Trophoblast cell (in vitro differentiated cells and primary cell): ENCODE results near the gene CXCL9.
A peak's percentile ranks its signal among the peaks of the same experiment; 100 is the strongest.

Experiments used
- DNase-seq, 2 donors: peaks; one replicate each; pipeline ENCODE4 v3.0.0-alpha.2; 2016
- H2AFZ ChIP-seq: 2 replicates; pipeline ENCODE4 v1.6.1; 2013; ENCODE audit warnings: low read length, moderate library complexity, mild to moderate bottlenecking; ENCODE audit not compliant: insufficient read depth, poor library complexity
- H2AK5ac ChIP-seq: 2 replicates; pipeline ENCODE4 v1.6.1; 2013; ENCODE audit warnings: mild to moderate bottlenecking, low read length
- H2BK120ac ChIP-seq: 2 replicates; pipeline ENCODE4 v1.6.1; 2013; ENCODE audit warnings: low read length, mild to moderate bottlenecking, moderate library complexity; ENCODE audit not compliant: insufficient read depth, poor library complexity
- H2BK12ac ChIP-seq: 2 replicates; pipeline ENCODE4 v1.6.1; 2013; ENCODE audit warnings: mild to moderate bottlenecking, low read length, moderate library complexity
- H2BK5ac ChIP-seq: 2 replicates; pipeline ENCODE4 v1.6.1; 2013; ENCODE audit warnings: low read length, low read depth, moderate library complexity, mild to moderate bottlenecking; ENCODE audit not compliant: poor library complexity
- H3K14ac ChIP-seq: 2 replicates; pipeline ENCODE4 v1.6.1; 2013; ENCODE audit warnings: mild to moderate bottlenecking, low read length
- H3K18ac ChIP-seq: 2 replicates; pipeline ENCODE4 v1.6.1; 2013; ENCODE audit warnings: mild to moderate bottlenecking, low read length
- H3K23ac ChIP-seq: 2 replicates; pipeline ENCODE4 v1.6.1; 2013; ENCODE audit warnings: low read length
- H3K27ac ChIP-seq: 2 replicates; pipeline ENCODE4 v1.5.1; 2013; ENCODE audit warnings: low read depth, mild to moderate bottlenecking, inconsistent platforms, low read length, moderate library complexity
- H3K27me3 ChIP-seq: 2 replicates; pipeline ENCODE4 v1.6.1; 2013; ENCODE audit warnings: inconsistent platforms, mild to moderate bottlenecking, low read length, moderate library complexity; ENCODE audit not compliant: insufficient read depth
- H3K36me3 ChIP-seq, 2 experiments: 1 replicate in 1 of 2; 2 replicates in 1 of 2; pipeline ENCODE4 v1.6.1; 2013; ENCODE audit warnings: low read length in 2 of 2, mild to moderate bottlenecking in 2 of 2, moderate library complexity in 1 of 2; ENCODE audit not compliant: insufficient read depth in 2 of 2, control insufficient read depth in 1 of 2
- H3K4ac ChIP-seq: 2 replicates; pipeline ENCODE4 v1.6.1; 2013; ENCODE audit warnings: low read depth, mild to moderate bottlenecking, low read length, moderate library complexity
- H3K4me1 ChIP-seq, 2 experiments: 1 replicate in 1 of 2; 2 replicates in 1 of 2; pipeline ENCODE4 v1.6.1; 2013; ENCODE audit warnings: low read length in 2 of 2, mild to moderate bottlenecking in 2 of 2, moderate library complexity in 1 of 2; ENCODE audit not compliant: insufficient read depth in 2 of 2, control insufficient read depth in 1 of 2
- H3K4me2 ChIP-seq: 2 replicates; pipeline ENCODE4 v1.6.1; 2013; ENCODE audit warnings: inconsistent platforms, mild to moderate bottlenecking, low read length, moderate library complexity
- H3K4me3 ChIP-seq: 2 replicates; pipeline ENCODE4 v1.5.1; 2013; ENCODE audit warnings: mild to moderate bottlenecking, low read depth, low read length, inconsistent platforms
- H3K79me1 ChIP-seq: one replicate; pipeline ENCODE4 v1.6.1; 2013; ENCODE audit warnings: low read length
- H3K79me2 ChIP-seq: 2 replicates; pipeline ENCODE4 v1.6.1; 2013; ENCODE audit warnings: low read length, mild to moderate bottlenecking; ENCODE audit not compliant: control insufficient read depth, insufficient read depth, poor library complexity
- H3K9ac ChIP-seq: 2 replicates; pipeline ENCODE4 v1.6.1; 2013; ENCODE audit warnings: mild to moderate bottlenecking, low read length
- H3K9me3 ChIP-seq: 2 replicates; pipeline ENCODE4 v1.6.1; 2013; ENCODE audit warnings: low read depth, mild to moderate bottlenecking, control low read depth, inconsistent platforms, low read length; ENCODE audit not compliant: insufficient read depth
- H4K12ac ChIP-seq: 2 replicates; pipeline ENCODE4 v1.6.1; 2013; ENCODE audit warnings: low read depth, mild to moderate bottlenecking, low read length, moderate library complexity
- H4K8ac ChIP-seq: 2 replicates; pipeline ENCODE4 v1.6.1; 2013; ENCODE audit warnings: low read depth, mild to moderate bottlenecking, low read length, moderate library complexity
- H4K91ac ChIP-seq: one replicate; pipeline ENCODE4 v1.6.1; 2013; ENCODE audit warnings: low read depth, mild to moderate bottlenecking, low read length, moderate library complexity
- WGBS: extraction: QIAGEN DNeasy Blood & Tissue Kit; methylation state at CpG from one replicate; pipeline ENCODE4 v1.1.7; 2013; ENCODE audit warnings: missing lambda C conversion rate; ENCODE audit not compliant: insufficient read length, insufficient coverage; ENCODE audit errors: extremely low coverage; 5-methylcytosine and 5-hydroxymethylcytosine counted together

CXCL9 gene

DNA sequence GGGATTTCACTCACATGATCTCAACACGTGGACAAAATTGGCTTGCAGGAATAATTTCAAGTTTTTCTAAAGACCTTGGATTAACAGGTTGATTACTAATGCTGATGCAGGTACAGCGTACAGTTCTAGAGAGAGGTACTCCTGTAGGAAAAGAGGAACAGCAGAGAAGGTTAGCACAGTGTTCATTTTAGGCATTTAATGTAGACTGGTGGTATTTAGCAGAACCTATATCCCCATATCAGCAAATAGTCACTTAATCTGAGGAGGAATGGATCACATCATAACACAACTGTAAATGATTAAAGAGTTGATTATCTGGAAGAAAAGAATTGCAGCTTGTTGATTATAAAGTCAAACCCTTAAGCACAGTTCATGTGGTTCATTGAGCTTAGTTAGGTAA, 15.4 kb upstream of the CXCL9 start:
- Histone ChIP-seq H2BK120ac (no peak overlapping the region), H3K23ac (no peak overlapping the region), H3K27me3 (no peaks in the 10 kb centered on the region), H3K4me3 (no peak overlapping the region), H4K91ac (no peak overlapping the region), H3K18ac (no peak overlapping the region), H2BK5ac (no peak overlapping the region), H3K36me3 (no peaks in the 10 kb centered on the region), H3K9ac (no peak overlapping the region), H3K27ac (no peak overlapping the region), H2AK5ac (no peak overlapping the region), H2BK12ac (no peak overlapping the region), H3K9me3 (no peaks in the 10 kb centered on the region), H3K79me2 (no peaks in the 10 kb centered on the region), H3K14ac (no peak overlapping the region), H3K4me1 (no peaks in the 10 kb centered on the region), H3K4ac (no peak overlapping the region), H2AFZ (no peak overlapping the region), H3K79me1 (no peaks in the 10 kb centered on the region), H3K4me2 (no peak overlapping the region), H4K12ac (no peak overlapping the region), H4K8ac (no peak overlapping the region)
- no peak for DNase-seq
- WGBS: no CpG with 5 or more reads among the region's 2 CpGs

- no peak overlapping the region for H2AFZ ChIP-seq
- H2AK5ac ChIP-seq: no peak overlapping the region
- no peak overlapping the region for H2BK120ac ChIP-seq
- H3K4me2 ChIP-seq: no peak overlapping the region
- no peak overlapping the region for H4K8ac ChIP-seq
- H3K36me3 ChIP-seq: no peaks in the 10 kb centered on the region
- H2BK5ac ChIP-seq: no peak overlapping the region
- H4K91ac ChIP-seq: no peak overlapping the region
- H2BK12ac ChIP-seq: no peak overlapping the region
- no peak overlapping the region for H3K4ac ChIP-seq
- no peaks in the 10 kb centered on the region for H3K27me3 ChIP-seq
- H3K4me1 ChIP-seq: no peaks in the 10 kb centered on the region
- no peak overlapping the region for H3K14ac ChIP-seq
- H3K79me1 ChIP-seq: no peaks in the 10 kb centered on the region
- H3K18ac ChIP-seq: no peak overlapping the region
- no CpG with 5 or more reads among the region's 4 CpGs for WGBS
- H3K27ac ChIP-seq: no peak overlapping the region
- H4K12ac ChIP-seq: no peak overlapping the region
- no peak overlapping the region for H3K23ac ChIP-seq
- no peak overlapping the region for H3K9ac ChIP-seq
- H3K4me3 ChIP-seq: no peak overlapping the region
- DNase-seq: peak; percentile 55 to 75
- no peaks in the 10 kb centered on the region for H3K79me2 ChIP-seq
- no peaks in the 10 kb centered on the region for H3K9me3 ChIP-seq
These were observed 14.7 kb upstream of the CXCL9 start for GRCh38 chr4:76022031-76022430.

DNA sequence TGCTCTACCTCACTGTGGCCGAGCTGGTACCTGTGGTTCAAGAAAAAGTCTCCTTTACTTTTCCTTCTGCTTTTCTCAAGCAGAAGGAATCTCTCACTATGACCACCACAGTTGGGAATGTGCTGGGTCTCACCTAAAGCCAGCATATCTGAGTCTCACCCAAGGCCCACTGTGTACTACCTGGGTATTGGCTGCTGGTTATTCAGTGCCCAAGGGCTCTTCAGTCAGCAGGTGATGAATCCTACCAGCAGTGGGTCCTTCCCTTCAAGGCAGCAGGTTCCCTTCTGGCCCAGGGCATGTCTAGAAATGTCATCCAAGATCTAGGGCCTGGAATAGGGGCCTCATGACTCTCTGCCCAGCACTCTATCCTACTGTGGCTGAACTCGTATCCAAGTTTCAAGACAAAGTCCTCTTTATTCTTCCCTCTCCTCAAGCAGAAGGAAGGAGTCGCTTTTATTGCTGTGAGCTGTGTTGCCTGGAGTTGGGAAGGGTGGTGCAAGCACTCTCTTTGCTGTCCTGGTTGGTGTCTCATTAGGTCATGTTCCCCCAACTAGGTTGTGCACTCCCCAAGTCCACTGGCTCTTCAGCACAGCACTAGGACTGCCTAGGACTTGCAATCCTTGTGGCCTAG, 9.9 kb upstream of the CXCL9 start:
- no peak overlapping the region for H2BK12ac ChIP-seq
- no peaks in the 10 kb centered on the region for H3K9me3 ChIP-seq
- no peak overlapping the region for H3K18ac ChIP-seq
- no peak overlapping the region for H3K4me2 ChIP-seq
- no peak overlapping the region for H2AFZ ChIP-seq
- DNase-seq: peak; percentile 96 to 97
- H2BK120ac ChIP-seq: no peak overlapping the region
- H3K79me1 ChIP-seq: no peaks in the 10 kb centered on the region
- H3K9ac ChIP-seq: no peak overlapping the region
- H2AK5ac ChIP-seq: no peak overlapping the region
- H3K4ac ChIP-seq: no peak overlapping the region
- no peaks in the 10 kb centered on the region for H3K79me2 ChIP-seq
- no peaks in the 10 kb centered on the region for H3K36me3 ChIP-seq
- H4K12ac ChIP-seq: no peak overlapping the region
- H3K4me3 ChIP-seq: no peak overlapping the region
- H3K27ac ChIP-seq: no peak overlapping the region
- no peaks in the 10 kb centered on the region for H3K27me3 ChIP-seq
- H3K14ac ChIP-seq: no peak overlapping the region
- WGBS: no CpG with 5 or more reads among the region's 3 CpGs
- no peak overlapping the region for H4K91ac ChIP-seq
- H2BK5ac ChIP-seq: no peak overlapping the region
- no peak overlapping the region for H4K8ac ChIP-seq
- no peaks in the 10 kb centered on the region for H3K4me1 ChIP-seq
- H3K23ac ChIP-seq: no peak overlapping the region

GRCh38 chr4:76016393-76016792, 9.1 kb upstream of the CXCL9 start:
- Histone ChIP-seq H3K36me3 (no peaks in the 10 kb centered on the region), H4K12ac (no peak overlapping the region), H2BK120ac (no peak overlapping the region), H3K4ac (no peak overlapping the region), H3K23ac (no peak overlapping the region), H2BK12ac (no peak overlapping the region), H3K18ac (no peak overlapping the region), H2BK5ac (no peak overlapping the region), H3K4me3 (no peak overlapping the region), H4K91ac (no peak overlapping the region), H3K27me3 (no peaks in the 10 kb centered on the region), H4K8ac (no peak overlapping the region), H3K79me2 (no peaks in the 10 kb centered on the region), H3K4me2 (no peak overlapping the region), H3K9me3 (no peaks in the 10 kb centered on the region), H2AK5ac (no peak overlapping the region), H3K4me1 (no peaks in the 10 kb centered on the region), H2AFZ (no peak overlapping the region), H3K9ac (no peak overlapping the region), H3K79me1 (no peaks in the 10 kb centered on the region), H3K14ac (no peak overlapping the region), H3K27ac (no peak overlapping the region)
- peak; percentile 60 to 73 for DNase-seq
- WGBS: no CpG with 5 or more reads among the region's 2 CpGs
